ENCODE results near the gene STMN3. TPM values are rescaled to one million over a fixed set of nuclear protein-coding genes. Genes with fewer than 3 reads are reported as not detected.
"Not testable (repeated sequence)": the region's sequence is repeated elsewhere in the genome, so short reads cannot be mapped to it uniquely, and the experiment has no call there.

The STMN3 gene
- total RNA-seq, 4 donors from 2014 or later: 14.2 to 20.7 (median 17.0) TPM

DNA sequence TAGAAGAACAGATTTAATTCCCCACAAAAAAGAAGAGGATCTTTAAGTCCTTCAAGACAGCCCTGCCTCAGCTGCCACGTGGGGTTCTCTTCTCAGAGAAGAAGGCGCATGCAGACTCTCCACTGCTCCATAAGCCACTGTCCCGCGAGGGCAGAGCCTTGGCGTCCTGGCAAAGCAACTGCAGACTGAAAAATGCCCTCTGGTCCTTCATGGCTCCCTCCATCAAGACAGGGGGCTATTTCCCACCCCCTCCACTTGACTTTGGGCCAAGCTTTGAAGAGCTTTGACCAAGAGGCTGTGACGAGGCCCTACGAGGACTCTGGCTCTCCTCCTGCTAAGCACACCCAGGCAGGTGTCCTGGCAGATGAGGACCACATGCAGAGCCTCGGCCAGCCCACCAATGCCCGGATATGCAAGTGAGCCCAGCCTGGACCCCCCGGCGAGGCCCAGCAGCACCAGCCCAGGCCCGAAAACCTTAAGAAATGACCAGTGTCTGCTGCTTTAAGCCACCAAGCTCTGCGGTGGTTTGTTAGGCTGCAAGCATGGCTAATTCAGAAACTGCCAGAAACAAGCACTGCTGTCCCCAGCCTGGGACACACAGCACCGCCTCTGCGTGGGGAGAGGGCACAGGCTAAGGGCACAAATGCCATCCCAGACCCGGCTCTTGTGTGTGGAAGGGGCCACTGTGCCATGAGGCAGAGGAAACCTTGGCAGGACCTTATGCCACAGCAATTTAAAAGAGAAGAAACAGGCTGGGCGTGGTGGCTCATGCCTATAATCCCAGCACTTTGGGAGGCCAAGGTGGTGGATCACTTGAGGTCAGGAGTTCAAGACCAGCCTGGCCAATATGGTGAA is 42.4 kb downstream of the STMN3 start:
- 93% methylated on average over 16 of the region's 17 CpGs for WGBS
- H3K9me3 ChIP-seq: no peaks in the 10 kb centered on the region
- no peaks in the 10 kb centered on the region for H3K27me3 ChIP-seq
- H3K27ac ChIP-seq: no peak overlapping the region
- no peak for DNase-seq (ENCODE audit: low spot score in 2 of 2)
- H3K4me3 ChIP-seq: no peak overlapping the region
- TF ChIP-seq POLR2AphosphoS5 (IDR thresholded peaks at IDR 0.05) (no peak), CTCF (IDR thresholded peaks at IDR 0.05) (no peak), EP300 (IDR thresholded peaks at IDR 0.05) (no peak), POLR2A (IDR thresholded peaks at IDR 0.05) (no peak)
- H3K36me3 ChIP-seq: peaks cover 1% of the 10 kb centered on the region
- peaks cover 7% of the 10 kb centered on the region for H3K4me1 ChIP-seq

- TF ChIP-seq CTCF (IDR thresholded peaks at IDR 0.05) (no peak), EP300 (IDR thresholded peaks at IDR 0.05) (no peak)
- H3K4me3 ChIP-seq: no peak overlapping the region
- no peaks in the 10 kb centered on the region for H3K27me3 ChIP-seq
- DNase-seq (ENCODE audit: low spot score in 2 of 2): no peak
- H3K4me1 ChIP-seq: no peaks in the 10 kb centered on the region
- H3K9me3 ChIP-seq: no peaks in the 10 kb centered on the region
- H3K27ac ChIP-seq: no peak overlapping the region
- WGBS: 91% methylated on average over 9 of the region's 9 CpGs
- peaks cover 18% of the 10 kb centered on the region for H3K36me3 ChIP-seq
Measured at GRCh38 chr20:63606686-63607085, 46.5 kb downstream of the STMN3 start.

GRCh38 chr20:63602321-63602720 is 50.9 kb downstream of the STMN3 start:
- Histone ChIP-seq H3K9me3 (no peaks in the 10 kb centered on the region), H3K27me3 (no peaks in the 10 kb centered on the region), H3K4me3 (no peak overlapping the region), H3K4me1 (no peaks in the 10 kb centered on the region), H3K36me3 (peaks cover 46% of the 10 kb centered on the region), H3K27ac (no peak overlapping the region)
- 80% methylated on average over 1 of the region's 3 CpGs for WGBS
- no peak for DNase-seq (ENCODE audit: low spot score in 2 of 2)
- TF ChIP-seq CTCF (IDR thresholded peaks at IDR 0.05) (no peak), EP300 (IDR thresholded peaks at IDR 0.05) (no peak), POLR2AphosphoS5 (IDR thresholded peaks at IDR 0.05) (no peak), POLR2A (IDR thresholded peaks at IDR 0.05) (no peak)

GRCh38 chr20:63601679-63602078 is 51.5 kb downstream of the STMN3 start:
- DNase-seq (ENCODE audit: low spot score in 2 of 2); H3K9me3 ChIP-seq; H3K27me3 ChIP-seq; H3K4me1 ChIP-seq; H3K4me3 ChIP-seq; H3K27ac ChIP-seq: not testable (repeated sequence)
- WGBS: 86% methylated on average over 6 of the region's 8 CpGs
- H3K36me3 ChIP-seq: peaks cover 46% of the 10 kb centered on the region

DNA sequence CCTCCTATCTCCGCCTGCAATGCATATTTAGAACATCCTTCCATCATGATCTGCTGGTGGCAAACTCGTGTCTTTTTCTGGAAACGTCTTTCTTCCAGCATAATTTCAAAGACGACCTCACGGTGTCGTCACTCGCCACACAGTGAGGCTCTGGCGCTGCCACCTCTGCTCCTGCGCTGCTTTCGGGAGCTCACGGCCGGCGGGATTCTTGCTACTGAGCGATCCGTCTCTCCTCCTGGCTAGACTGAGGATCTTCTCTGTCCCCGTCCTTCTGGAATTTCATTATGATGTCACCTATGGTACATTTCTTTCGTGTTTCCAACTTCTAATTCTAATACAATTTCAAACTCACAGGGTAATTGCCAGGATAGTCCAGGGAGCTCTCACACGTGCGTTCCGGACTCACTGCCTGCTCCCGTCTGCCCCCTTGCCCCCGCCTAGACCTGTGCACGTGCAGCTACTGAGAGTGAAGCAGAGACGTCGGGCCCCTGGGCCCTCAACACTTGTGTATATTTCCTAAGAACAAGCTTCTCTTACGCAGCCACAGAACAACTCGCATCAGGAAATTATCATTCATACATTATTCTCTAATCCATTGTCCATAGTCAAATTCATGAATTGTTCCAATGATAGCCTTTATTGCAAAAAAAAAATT is 53.7 kb downstream of the STMN3 start:
- peaks cover under 1% of the 10 kb centered on the region for H3K4me1 ChIP-seq
- no peaks in the 10 kb centered on the region for H3K27me3 ChIP-seq
- 93% methylated on average over 27 of the region's 27 CpGs for WGBS
- H3K27ac ChIP-seq: no peak overlapping the region
- no peak overlapping the region for H3K4me3 ChIP-seq
- TF ChIP-seq CTCF (IDR thresholded peaks at IDR 0.05): no peak
- TF ChIP-seq POLR2A (IDR thresholded peaks at IDR 0.05): no peak
- no peak for TF ChIP-seq EP300 (IDR thresholded peaks at IDR 0.05)
- peaks cover 56% of the 10 kb centered on the region for H3K36me3 ChIP-seq
- no peaks in the 10 kb centered on the region for H3K9me3 ChIP-seq
- DNase-seq (ENCODE audit: low spot score in 2 of 2): no peak
